Sigmoid colon (tissue), 4 donors: ENCODE measurements around the gene GNA12.

Source experiments
- EP300 ChIP-seq, 4 donors: sonication (generic); formaldehyde crosslinking; IDR thresholded peaks; one replicate each; pipeline ENCODE4 v1.6.1; 2017; ENCODE audit warnings: antibody characterized with exemption in 4 of 4
- POLR2A ChIP-seq, 2 donors: fragments of 450-650 bp; IDR thresholded peaks; one replicate each; pipeline ENCODE4 v1.6.1; 2016; ENCODE audit warnings: antibody characterized with exemption in 2 of 2, mild to moderate bottlenecking in 2 of 2, moderate library complexity in 2 of 2
- TF ChIP-seq, protein P1 (sequence below), 4 experiments: fragments of 450-650 bp in 3 of 4; fragments of 200-600 bp in 1 of 4; IDR thresholded peaks; one replicate each; pipeline ENCODE4 v1.5.1; 2016 to 2019; ENCODE audit warnings: antibody characterized with exemption in 4 of 4, mild to moderate bottlenecking in 3 of 4, moderate library complexity in 2 of 4

DNA sequence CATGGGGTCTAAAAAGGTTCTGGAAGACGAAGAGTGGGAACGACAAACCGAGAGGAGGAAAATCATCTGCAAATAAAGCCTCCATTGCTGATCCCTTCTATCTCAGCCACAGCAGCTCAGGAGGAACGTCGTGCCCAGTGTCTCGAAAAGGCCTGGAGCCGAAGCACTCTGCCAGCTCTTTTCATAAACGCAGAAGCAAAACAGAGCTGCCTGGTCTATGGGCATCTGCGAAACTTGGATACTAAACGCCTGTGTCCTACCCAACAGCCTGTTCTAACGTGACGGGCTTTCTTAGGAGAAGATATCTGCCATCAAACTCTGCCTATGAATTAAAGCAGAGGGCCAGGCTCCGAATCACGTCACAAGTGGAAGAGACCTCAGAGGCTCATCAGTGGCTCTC is 68.7 kb downstream of the GNA12 start:
- no peak for TF ChIP-seq POLR2A (IDR thresholded peaks at IDR 0.05)
- TF ChIP-seq, protein P1, sequence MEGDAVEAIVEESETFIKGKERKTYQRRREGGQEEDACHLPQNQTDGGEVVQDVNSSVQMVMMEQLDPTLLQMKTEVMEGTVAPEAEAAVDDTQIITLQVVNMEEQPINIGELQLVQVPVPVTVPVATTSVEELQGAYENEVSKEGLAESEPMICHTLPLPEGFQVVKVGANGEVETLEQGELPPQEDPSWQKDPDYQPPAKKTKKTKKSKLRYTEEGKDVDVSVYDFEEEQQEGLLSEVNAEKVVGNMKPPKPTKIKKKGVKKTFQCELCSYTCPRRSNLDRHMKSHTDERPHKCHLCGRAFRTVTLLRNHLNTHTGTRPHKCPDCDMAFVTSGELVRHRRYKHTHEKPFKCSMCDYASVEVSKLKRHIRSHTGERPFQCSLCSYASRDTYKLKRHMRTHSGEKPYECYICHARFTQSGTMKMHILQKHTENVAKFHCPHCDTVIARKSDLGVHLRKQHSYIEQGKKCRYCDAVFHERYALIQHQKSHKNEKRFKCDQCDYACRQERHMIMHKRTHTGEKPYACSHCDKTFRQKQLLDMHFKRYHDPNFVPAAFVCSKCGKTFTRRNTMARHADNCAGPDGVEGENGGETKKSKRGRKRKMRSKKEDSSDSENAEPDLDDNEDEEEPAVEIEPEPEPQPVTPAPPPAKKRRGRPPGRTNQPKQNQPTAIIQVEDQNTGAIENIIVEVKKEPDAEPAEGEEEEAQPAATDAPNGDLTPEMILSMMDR (IDR thresholded peaks at IDR 0.05) = no peak
- TF ChIP-seq EP300 (IDR thresholded peaks at IDR 0.05) = no peak
